Activated CD8-positive, alpha-beta memory T cell treated with anti-CD3 and anti-CD28 coated beads for 24 hours (primary cell): ENCODE data around the gene ERP44.
"Not testable (repeated sequence)": the region's sequence is repeated elsewhere in the genome, so short reads cannot be mapped to it uniquely, and the experiment has no call there.

Source experiments
- DNase-seq: peaks from one replicate; pipeline ENCODE4 v3.0.0-alpha.2; 2020

Gene ERP44

DNA sequence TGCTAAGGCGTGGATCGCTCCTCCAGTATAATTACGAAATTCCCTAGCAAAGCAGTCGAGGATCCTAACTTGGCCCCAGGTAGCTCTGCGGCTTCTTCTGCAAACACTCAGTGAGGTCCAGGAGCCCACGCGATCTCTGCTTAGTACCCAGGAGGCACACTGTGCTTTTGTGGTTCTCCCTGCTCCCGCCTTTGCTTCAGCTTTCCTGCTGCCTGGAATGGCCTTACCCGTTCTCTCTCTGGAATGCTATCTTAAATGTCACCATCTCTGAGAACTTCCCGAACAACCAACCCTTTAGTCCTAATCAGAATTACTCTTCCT, 882 bp upstream of the ERP44 start:
- peak; percentile 65 for DNase-seq

DNA sequence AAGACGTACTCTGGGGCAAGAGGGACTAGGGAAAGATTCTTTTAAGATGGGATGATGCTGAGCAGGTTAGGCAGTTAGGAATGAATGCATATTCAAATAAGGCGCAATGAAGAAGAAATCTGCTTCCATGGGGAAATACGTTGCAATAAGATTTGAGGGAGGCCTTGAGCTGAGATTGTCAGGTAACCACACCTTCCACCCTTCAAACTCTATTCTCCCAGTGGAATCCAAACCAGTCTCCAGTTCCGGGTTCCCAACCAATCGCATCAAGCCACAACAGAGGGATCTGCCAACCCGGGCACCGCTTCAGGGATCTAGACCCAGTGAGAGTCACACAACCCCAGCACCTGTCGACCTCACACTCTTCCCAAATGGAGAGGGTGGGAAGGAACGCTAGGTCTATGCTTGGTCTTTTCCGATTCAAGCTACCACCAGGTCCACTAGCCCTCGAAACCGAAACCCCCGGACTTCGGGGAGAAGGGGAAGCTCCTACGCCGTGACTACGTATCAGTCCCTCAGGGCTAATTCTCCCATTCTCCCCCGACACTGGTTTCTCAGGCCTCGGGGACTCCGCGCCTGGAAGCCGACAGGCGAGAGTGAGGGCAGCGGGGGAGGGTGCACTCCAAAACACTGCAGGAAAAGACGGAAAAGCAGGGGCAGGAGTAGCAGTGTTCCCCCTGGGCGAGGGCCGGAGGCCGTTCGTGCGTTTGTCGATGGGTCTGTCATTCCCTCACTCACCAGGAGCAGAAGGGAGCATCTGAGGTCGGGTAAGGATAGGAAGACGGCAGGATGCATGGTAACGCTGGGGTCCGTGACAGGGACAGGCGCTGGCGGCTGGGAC, 534 bp downstream of the ERP44 start:
- no peak for DNase-seq

- no peak for DNase-seq
These were observed 2.4 kb downstream of the ERP44 start for GRCh38 chr9:100096378-100096916.

GRCh38 chr9:100094411-100094810, 4.4 kb downstream of the ERP44 start:
- not testable (repeated sequence) for DNase-seq

DNA sequence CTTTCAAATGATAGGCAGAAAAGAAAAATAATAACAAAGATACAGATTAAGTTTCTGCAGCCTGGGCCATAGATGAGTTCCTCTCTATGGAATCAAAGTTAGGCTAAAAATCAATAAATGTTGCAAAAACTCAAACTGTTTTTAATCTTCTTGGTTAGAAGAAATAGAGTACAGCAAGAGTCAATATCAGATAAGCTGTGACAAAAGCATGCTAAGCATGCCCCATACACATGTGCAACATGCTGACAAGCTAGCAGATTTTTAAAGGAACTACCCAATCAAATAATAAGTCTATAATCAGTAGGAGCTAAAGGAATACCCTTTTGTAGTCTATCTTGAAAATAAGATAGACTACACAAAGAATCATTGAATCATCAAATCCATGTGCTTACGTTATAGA, 6.7 kb downstream of the ERP44 start:
- no peak for DNase-seq

GRCh38 chr9:100091650-100092049, 7.2 kb downstream of the ERP44 start:
- DNase-seq: no peak

GRCh38 chr9:100090880-100091279, 7.9 kb downstream of the ERP44 start:
- no peak for DNase-seq

DNA sequence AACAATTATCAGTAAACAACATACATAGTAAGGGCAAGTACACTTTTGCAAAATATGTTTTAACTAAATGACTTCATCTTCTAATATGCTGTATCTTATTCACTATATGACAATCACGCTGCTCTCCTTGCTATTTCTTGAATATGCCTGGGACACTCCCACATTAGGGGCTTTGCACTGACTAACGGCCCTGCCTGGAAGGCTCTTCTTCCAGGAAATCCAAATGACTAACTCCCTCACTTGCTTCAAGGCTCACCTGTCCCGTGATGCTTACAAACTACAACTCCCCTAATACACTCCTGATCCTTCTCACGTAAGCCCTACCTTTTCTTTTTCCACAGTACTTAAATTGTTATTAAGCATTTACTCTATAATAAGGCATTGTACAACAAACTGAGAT, 10.6 kb downstream of the ERP44 start:
- DNase-seq: no peak

DNA sequence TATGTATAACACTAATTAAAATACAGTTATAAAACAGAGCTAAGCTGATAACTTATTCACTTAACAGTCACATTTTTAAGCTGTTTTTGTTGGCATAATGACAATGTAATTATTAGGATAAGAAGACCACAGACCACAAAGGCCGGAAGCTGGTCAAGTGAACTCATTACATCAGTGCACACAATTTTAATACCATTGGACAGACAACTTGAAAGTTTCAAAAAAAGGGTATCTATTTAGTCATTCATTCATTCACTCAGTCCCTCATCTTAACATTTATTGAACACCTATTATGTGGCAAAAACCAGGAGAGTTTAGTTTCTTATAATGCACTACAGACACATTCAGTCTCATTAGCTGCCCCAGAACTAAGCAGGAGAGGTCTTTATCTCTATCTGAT, 11.6 kb downstream of the ERP44 start:
- no peak for DNase-seq

DNA sequence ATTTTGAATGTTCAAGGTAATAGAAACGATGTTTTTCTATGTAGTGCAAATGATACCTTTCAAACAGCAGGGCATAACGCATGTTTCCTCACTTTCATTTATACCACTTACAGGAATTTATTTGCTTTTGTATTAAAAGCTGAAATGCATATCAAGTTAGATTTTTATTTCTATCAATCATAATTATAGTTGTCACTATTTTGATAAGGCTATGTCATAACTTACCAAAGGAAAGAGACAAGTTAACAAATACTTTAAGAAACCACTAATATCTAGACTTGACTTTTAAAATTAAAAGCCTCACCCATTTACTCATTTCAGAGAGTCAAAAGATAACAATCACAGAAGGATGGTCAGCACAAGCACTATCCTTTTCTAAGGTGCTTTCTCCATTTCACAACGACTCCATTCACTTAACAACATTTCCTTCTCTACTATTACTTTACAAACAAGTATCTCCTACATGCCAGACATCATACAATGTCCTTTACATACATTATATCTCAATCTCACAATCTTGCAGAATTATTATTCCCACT, 12.6 kb downstream of the ERP44 start:
- no peak for DNase-seq

GRCh38 chr9:100084734-100085133, 14.1 kb downstream of the ERP44 start:
- no peak for DNase-seq

DNA sequence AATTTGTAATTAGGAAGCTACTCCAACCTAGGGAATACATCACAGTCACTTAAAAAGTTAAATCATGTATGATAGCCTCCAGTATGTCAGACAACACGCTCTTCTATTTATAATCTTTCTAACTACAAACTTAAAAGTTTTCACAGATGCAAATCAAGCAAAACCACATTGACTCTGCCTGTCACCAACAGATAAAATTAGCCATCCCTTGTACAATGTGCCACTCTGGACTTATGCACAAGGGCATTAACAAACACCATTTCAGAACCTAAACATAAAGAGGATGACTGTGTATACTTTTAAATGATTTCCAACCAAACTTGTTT, 14.7 kb downstream of the ERP44 start:
- DNase-seq: no peak

GRCh38 chr9:100083448-100084127, 15.2 kb downstream of the ERP44 start:
- no peak for DNase-seq

- DNase-seq: no peak
These were observed 16.0 kb downstream of the ERP44 start for GRCh38 chr9:100082782-100083181.

DNA sequence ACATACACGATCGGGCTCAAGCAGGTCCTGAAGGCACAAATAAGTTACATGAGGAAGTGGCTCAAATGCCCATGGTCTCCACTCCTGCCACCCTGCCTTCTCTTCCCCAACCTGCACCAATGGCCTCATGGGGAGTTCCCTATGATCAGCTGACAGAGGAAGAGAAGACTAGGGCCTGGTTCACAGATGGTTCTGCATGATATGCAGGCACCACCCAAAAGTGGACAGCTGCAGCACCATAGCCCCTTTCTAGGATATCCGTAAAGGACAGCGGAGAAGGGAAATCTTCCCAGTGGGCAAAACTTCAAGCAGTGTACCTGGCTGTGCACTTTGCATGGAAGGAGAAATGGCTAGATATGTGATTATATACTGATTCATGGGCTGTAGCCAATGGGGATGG, 22.5 kb downstream of the ERP44 start:
- not testable (repeated sequence) for DNase-seq

DNA sequence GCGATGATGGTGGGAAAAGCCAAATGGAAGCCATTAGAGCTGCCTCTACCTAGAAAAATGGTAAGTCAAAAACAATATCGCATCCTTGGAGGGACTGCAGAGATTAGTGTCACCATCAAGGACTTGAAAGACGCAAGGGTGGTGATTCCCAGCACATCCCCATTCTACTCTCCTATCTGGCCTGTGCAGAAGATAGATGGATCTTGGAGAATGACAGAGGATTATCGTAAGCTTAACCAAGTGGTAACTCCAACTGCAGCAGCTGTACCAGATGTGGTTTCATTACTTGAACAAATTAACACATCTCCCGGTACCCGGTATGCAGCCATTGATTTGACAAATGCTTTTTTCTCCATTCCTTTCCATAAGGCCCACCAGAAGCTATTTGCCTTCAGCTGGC, 23.8 kb downstream of the ERP44 start:
- DNase-seq: no peak

- no peak for DNase-seq
These were observed 24.7 kb downstream of the ERP44 start for GRCh38 chr9:100074093-100074492.

- no peak for DNase-seq
These were observed 26.0 kb downstream of the ERP44 start for GRCh38 chr9:100072805-100073204.

GRCh38 chr9:100071271-100071670, 27.5 kb downstream of the ERP44 start:
- no peak for DNase-seq

- DNase-seq: no peak
These were observed 28.4 kb downstream of the ERP44 start for GRCh38 chr9:100070104-100071041.

DNA sequence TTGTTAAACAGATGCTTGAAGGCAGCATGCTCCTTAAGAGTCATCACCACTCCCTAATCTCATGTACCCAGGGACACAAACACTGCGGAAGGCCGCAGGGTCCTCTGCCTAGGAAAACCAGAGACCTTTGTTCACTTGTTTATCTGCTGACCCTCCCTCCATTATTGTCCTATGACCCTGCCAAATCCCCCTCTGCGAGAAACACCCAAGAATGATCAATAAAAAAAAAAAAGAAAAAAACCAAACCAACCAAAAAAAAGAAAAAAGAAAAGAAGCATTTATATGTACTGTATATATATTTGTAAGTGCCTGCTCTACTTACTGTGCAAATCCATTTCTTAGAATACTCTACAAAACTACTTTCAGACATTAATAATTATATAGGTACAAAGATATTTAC, 29.7 kb downstream of the ERP44 start:
- DNase-seq: not testable (repeated sequence)

GRCh38 chr9:100067990-100068389, 30.8 kb downstream of the ERP44 start:
- not testable (repeated sequence) for DNase-seq

GRCh38 chr9:100066539-100066938, 32.3 kb downstream of the ERP44 start:
- no peak for DNase-seq
